ENCODE data around the gene KCNJ6.
"Not testable (repeated sequence)": the region's sequence is repeated elsewhere in the genome, so short reads cannot be mapped to it uniquely, and the experiment has no call there.

The KCNJ6 gene

GRCh38 chr21:37916310-37917051 is at the start of gene KCNJ6:
KCNJ6 (minus strand) TSS chr21:37916457; CDS start chr21:37840682, 75,775 bp downstream.
- peak; percentile 57 for DNase-seq
- in situ Hi-C loops (cut with HindIII; ENCODE audit: low pct_ligation_motif_present, low pct_unique_long_range_greater_than_20kb, low sequenced_read_pairs) = no loop called here

- DNase-seq = no peak
- in situ Hi-C loops (cut with HindIII; ENCODE audit: low pct_ligation_motif_present, low pct_unique_long_range_greater_than_20kb, low sequenced_read_pairs) = no loop called here
Measured at GRCh38 chr21:37965088-37965805, 49.0 kb upstream of the KCNJ6 start.

GRCh38 chr21:37958537-37958936 is 42.3 kb upstream of the KCNJ6 start:
- in situ Hi-C loops (cut with HindIII; ENCODE audit: low pct_ligation_motif_present, low pct_unique_long_range_greater_than_20kb, low sequenced_read_pairs) = no loop called here

GRCh38 chr21:37956772-37957171 is 40.5 kb upstream of the KCNJ6 start:
- in situ Hi-C loops (cut with HindIII; ENCODE audit: low pct_ligation_motif_present, low pct_unique_long_range_greater_than_20kb, low sequenced_read_pairs) = no loop called here

More at GRCh38 chr21:37958537-37958936, 42.3 kb upstream of the KCNJ6 start:
- DNase-seq = no peak

GRCh38 chr21:37945036-37945435 is 28.8 kb upstream of the KCNJ6 start:
- in situ Hi-C loops (cut with HindIII; ENCODE audit: low pct_ligation_motif_present, low pct_unique_long_range_greater_than_20kb, low sequenced_read_pairs) = no loop called here
- no peak for DNase-seq

More at GRCh38 chr21:37956772-37957171, 40.5 kb upstream of the KCNJ6 start:
- no peak for DNase-seq

GRCh38 chr21:37944496-37944895 is 28.2 kb upstream of the KCNJ6 start:
- no peak for DNase-seq
- in situ Hi-C loops (cut with HindIII; ENCODE audit: low pct_ligation_motif_present, low pct_unique_long_range_greater_than_20kb, low sequenced_read_pairs) = no loop called here

- in situ Hi-C loops (cut with HindIII; ENCODE audit: low pct_ligation_motif_present, low pct_unique_long_range_greater_than_20kb, low sequenced_read_pairs) = no loop called here
- no peak for DNase-seq
Measured at GRCh38 chr21:37940691-37941090, 24.4 kb upstream of the KCNJ6 start.

- in situ Hi-C loops (cut with HindIII; ENCODE audit: low pct_ligation_motif_present, low pct_unique_long_range_greater_than_20kb, low sequenced_read_pairs) = no loop called here
- no peak for DNase-seq
Measured at GRCh38 chr21:37939838-37940237, 23.6 kb upstream of the KCNJ6 start.

GRCh38 chr21:37939251-37939650 is 23.0 kb upstream of the KCNJ6 start:
- no peak for DNase-seq
- in situ Hi-C loops (cut with HindIII; ENCODE audit: low pct_ligation_motif_present, low pct_unique_long_range_greater_than_20kb, low sequenced_read_pairs) = no loop called here

- in situ Hi-C loops (cut with HindIII; ENCODE audit: low pct_ligation_motif_present, low pct_unique_long_range_greater_than_20kb, low sequenced_read_pairs) = no loop called here
- DNase-seq = no peak
Measured at GRCh38 chr21:37937668-37938067, 21.4 kb upstream of the KCNJ6 start.

- in situ Hi-C loops (cut with HindIII; ENCODE audit: low pct_ligation_motif_present, low pct_unique_long_range_greater_than_20kb, low sequenced_read_pairs) = no loop called here
- no peak for DNase-seq
Measured at GRCh38 chr21:37936010-37936785, 19.9 kb upstream of the KCNJ6 start.

- in situ Hi-C loops (cut with HindIII; ENCODE audit: low pct_ligation_motif_present, low pct_unique_long_range_greater_than_20kb, low sequenced_read_pairs) = no loop called here
- no peak for DNase-seq
Measured at GRCh38 chr21:37932936-37933335, 16.7 kb upstream of the KCNJ6 start.

- no peak for DNase-seq
- in situ Hi-C loops (cut with HindIII; ENCODE audit: low pct_ligation_motif_present, low pct_unique_long_range_greater_than_20kb, low sequenced_read_pairs) = no loop called here
Measured at GRCh38 chr21:37927711-37928110, 11.5 kb upstream of the KCNJ6 start.

- in situ Hi-C loops (cut with HindIII; ENCODE audit: low pct_ligation_motif_present, low pct_unique_long_range_greater_than_20kb, low sequenced_read_pairs) = no loop called here
- DNase-seq = peak; percentile 60
Measured at GRCh38 chr21:37921091-37921490, 4.8 kb upstream of the KCNJ6 start.

GRCh38 chr21:37920302-37920701 is 4.0 kb upstream of the KCNJ6 start:
- DNase-seq; in situ Hi-C loops (cut with HindIII; ENCODE audit: low pct_ligation_motif_present, low pct_unique_long_range_greater_than_20kb, low sequenced_read_pairs): not testable (repeated sequence)

- in situ Hi-C loops (cut with HindIII; ENCODE audit: low pct_ligation_motif_present, low pct_unique_long_range_greater_than_20kb, low sequenced_read_pairs) = no loop called here
- no peak for DNase-seq
Measured at GRCh38 chr21:37917612-37918011, 1.4 kb upstream of the KCNJ6 start.

GRCh38 chr21:37915941-37916309 is 332 bp downstream of the KCNJ6 start:
- in situ Hi-C loops (cut with HindIII; ENCODE audit: low pct_ligation_motif_present, low pct_unique_long_range_greater_than_20kb, low sequenced_read_pairs) = no loop called here
- no peak for DNase-seq

GRCh38 chr21:37915497-37915911 is 753 bp downstream of the KCNJ6 start:
- no peak for DNase-seq
- in situ Hi-C loops (cut with HindIII; ENCODE audit: low pct_ligation_motif_present, low pct_unique_long_range_greater_than_20kb, low sequenced_read_pairs) = no loop called here

GRCh38 chr21:37912616-37913015 is 3.6 kb downstream of the KCNJ6 start:
- in situ Hi-C loops (cut with HindIII; ENCODE audit: low pct_ligation_motif_present, low pct_unique_long_range_greater_than_20kb, low sequenced_read_pairs) = no loop called here
- DNase-seq = no peak
